Activated CD4-positive, alpha-beta T cell treated with anti-CD3 and anti-CD28 coated beads for 36 hours (primary cell): Measurements from ENCODE around the gene ELANE. TPM values are rescaled to one million over a fixed set of nuclear protein-coding genes. Genes with fewer than 3 reads are reported as not detected.
"Not testable (repeated sequence)": the region's sequence is repeated elsewhere in the genome, so short reads cannot be mapped to it uniquely, and the experiment has no call there.

Experiments used
- ATAC-seq: fragments of 200-7000 bp; cut with Tn5 transposase; one replicate; pipeline ENCODE4 v1.10.0; 2021; ENCODE audit warnings: mild to moderate bottlenecking, moderate library complexity
- CTCF ChIA-PET: fragments of 350-600 bp; sonication (Branson Sonifier 250); formaldehyde crosslinking; loops from one replicate; lab custom pipeline; 2021; ENCODE audit warnings: antibody characterized with exemption; lab: Charles Lee
- POLR2A ChIA-PET: fragments of 350-600 bp; sonication (Branson Sonifier 250); formaldehyde crosslinking; loops from one replicate; lab custom pipeline; 2021; ENCODE audit warnings: antibody characterized with exemption, inconsistent platforms; lab: Charles Lee
- DNase-seq: peaks from one replicate; pipeline ENCODE4 v3.0.0-alpha.2; 2020
- H3K27ac Mint-ChIP-seq: one replicate; pipeline ENCODE4 v1.8.0; 2021; ENCODE audit warnings: mixed read lengths
- H3K27me3 Mint-ChIP-seq: one replicate; pipeline ENCODE4 v1.8.0; 2021; ENCODE audit warnings: mixed read lengths
- H3K36me3 Mint-ChIP-seq: one replicate; pipeline ENCODE4 v1.8.0; 2021; ENCODE audit warnings: low read depth, mixed read lengths
- H3K4me1 Mint-ChIP-seq: one replicate; pipeline ENCODE4 v1.8.0; 2021; ENCODE audit warnings: mixed read lengths
- H3K4me3 Mint-ChIP-seq: one replicate; pipeline ENCODE4 v1.8.0; 2021; ENCODE audit warnings: mild to moderate bottlenecking, moderate library complexity, mixed read lengths
- H3K9me3 Mint-ChIP-seq: one replicate; pipeline ENCODE4 v1.8.0; 2021; ENCODE audit warnings: low read depth, mixed read lengths
- intact Hi-C, 2 experiments: fragments of 100-400 bp; cut with DNase I in 1 of 2; cut with micrococcal nuclease in 1 of 2; formaldehyde crosslinking; loops; one replicate each; pipeline versions ENCODE4 v1.14.2 to v1.15.1; 2022 to 2024; cut with DNase I, micrococcal nuclease
- total RNA-seq, 2 experiments: library from RNA; stranded (reverse); gene quantifications; one replicate each; pipeline ENCODE4 v1.2.3, GENCODE V29; 2021

ELANE gene
- total RNA-seq, 2 experiments from 2014 or later = not detected

DNA sequence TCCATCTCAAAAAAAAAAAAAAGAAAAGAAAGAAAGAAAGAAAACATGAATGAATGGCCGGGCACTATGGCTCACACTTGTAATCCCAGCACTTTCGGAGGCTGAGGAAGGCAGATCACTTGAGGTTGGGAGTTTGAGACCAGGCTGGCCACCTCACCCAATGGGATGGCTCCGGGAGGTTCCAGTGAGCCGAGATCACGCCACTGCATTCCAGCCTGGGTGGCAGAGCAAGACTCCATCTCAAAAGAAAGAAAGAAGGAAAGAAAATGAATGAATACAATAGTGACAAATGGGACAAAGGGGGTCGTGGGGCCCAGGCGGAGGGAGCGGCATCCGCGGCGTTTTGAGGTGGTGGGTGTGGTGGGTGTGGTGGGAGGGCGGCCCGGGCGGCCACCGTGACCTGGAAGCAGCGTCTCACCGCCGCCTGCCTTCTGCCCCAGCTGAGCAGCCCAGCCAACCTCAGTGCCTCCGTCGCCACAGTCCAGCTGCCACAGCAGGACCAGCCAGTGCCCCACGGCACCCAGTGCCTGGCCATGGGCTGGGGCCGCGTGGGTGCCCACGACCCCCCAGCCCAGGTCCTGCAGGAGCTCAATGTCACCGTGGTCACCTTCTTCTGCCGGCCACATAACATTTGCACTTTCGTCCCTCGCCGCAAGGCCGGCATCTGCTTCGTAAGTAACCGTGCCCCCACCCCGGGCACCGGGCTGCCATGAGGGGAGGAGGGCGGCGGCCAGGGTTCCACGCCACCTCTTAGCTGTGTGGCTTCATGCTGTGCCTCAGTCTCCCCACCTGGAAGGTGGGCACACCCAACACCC lies 6.2 kb upstream of the ELANE start:
- peaks cover 37% of the 10 kb centered on the region for H3K27me3 Mint-ChIP-seq

DNA sequence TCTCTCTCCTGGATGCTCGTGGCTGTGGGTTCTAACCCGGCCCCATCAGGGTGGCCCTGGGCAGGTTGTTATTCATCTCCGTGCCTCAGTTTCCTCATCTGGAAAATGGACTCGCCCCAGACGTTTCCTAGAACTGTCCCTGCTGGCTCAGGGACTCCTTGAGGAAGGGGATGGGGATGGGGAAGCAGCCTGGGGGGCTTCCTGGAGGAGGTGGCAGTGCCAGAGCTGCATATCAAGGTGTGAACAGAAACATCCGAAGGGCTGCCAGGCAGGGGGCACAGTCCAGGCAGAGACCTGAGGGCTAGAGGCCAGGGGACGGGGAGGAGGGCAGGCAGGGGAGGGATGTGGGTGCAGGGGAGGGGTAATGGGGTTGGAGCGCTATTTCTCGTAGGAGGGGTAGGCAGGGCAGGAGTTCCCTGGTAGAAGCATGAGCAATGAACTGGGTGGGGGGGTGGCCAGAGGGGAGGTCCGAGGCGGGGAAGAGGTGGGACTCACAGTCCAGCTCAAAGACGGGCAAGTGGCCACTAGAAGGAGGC lies 3.6 kb upstream of the ELANE start:
- ATAC-seq = no peak
- no peaks in the 10 kb centered on the region for H3K36me3 Mint-ChIP-seq
- H3K4me3 Mint-ChIP-seq = no peak overlapping the region
- peaks cover 3% of the 10 kb centered on the region for H3K4me1 Mint-ChIP-seq
- no peak overlapping the region for H3K27ac Mint-ChIP-seq
- peaks cover 31% of the 10 kb centered on the region for H3K27me3 Mint-ChIP-seq
- POLR2A ChIA-PET = no interaction called here
- no peaks in the 10 kb centered on the region for H3K9me3 Mint-ChIP-seq
- DNase-seq = no peak
- CTCF ChIA-PET = interaction anchor here (0.9 kb wide), 1 partner anchor 15 kb away, joined by 4 read pairs; no protein-coding TSS in a partner anchor
- intact Hi-C loops = no loop called here

More for the DNA sequence above, 6.2 kb upstream of the ELANE start:
- H3K4me1 Mint-ChIP-seq = peaks cover 3% of the 10 kb centered on the region
- H3K4me3 Mint-ChIP-seq = no peak overlapping the region
- DNase-seq (no peak), ATAC-seq (no peak)
- intact Hi-C loops = no loop called here
- no peaks in the 10 kb centered on the region for H3K36me3 Mint-ChIP-seq
- no peaks in the 10 kb centered on the region for H3K9me3 Mint-ChIP-seq
- ChIA-PET POLR2A (interaction anchor here (0.7 kb wide), 1 partner anchor 621 kb away, joined by 3 read pairs; no protein-coding TSS in a partner anchor), CTCF (no interaction called here)
- no peak overlapping the region for H3K27ac Mint-ChIP-seq

DNA sequence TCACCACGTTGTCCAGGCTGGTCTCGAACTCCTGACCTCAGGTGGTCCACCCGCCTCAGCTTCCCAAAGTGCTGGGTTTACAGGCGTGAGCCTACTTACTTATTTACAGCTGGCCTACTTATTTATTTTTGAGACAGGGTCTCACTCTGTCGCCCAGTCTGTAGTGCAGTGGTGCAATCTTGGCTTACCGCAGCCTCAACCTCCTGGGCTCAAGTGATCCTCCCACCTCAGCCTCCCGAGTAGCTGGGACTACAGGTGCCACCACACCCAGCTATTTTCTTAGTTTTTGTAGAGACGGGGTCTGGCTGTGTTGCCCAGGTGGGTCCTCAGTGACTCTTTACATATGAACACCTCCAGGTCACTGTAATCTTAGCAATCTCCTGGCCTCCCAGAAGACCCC lies 2.9 kb upstream of the ELANE start:
- H3K4me1 Mint-ChIP-seq, ATAC-seq, H3K36me3 Mint-ChIP-seq, H3K9me3 Mint-ChIP-seq, POLR2A ChIA-PET, H3K4me3 Mint-ChIP-seq, H3K27ac Mint-ChIP-seq, DNase-seq, intact Hi-C loops: not testable (repeated sequence)
- H3K27me3 Mint-ChIP-seq = peaks cover 31% of the 10 kb centered on the region
- CTCF ChIA-PET = interaction anchor here (0.9 kb wide), 1 partner anchor 14 kb away, joined by 4 read pairs; no protein-coding TSS in a partner anchor

DNA sequence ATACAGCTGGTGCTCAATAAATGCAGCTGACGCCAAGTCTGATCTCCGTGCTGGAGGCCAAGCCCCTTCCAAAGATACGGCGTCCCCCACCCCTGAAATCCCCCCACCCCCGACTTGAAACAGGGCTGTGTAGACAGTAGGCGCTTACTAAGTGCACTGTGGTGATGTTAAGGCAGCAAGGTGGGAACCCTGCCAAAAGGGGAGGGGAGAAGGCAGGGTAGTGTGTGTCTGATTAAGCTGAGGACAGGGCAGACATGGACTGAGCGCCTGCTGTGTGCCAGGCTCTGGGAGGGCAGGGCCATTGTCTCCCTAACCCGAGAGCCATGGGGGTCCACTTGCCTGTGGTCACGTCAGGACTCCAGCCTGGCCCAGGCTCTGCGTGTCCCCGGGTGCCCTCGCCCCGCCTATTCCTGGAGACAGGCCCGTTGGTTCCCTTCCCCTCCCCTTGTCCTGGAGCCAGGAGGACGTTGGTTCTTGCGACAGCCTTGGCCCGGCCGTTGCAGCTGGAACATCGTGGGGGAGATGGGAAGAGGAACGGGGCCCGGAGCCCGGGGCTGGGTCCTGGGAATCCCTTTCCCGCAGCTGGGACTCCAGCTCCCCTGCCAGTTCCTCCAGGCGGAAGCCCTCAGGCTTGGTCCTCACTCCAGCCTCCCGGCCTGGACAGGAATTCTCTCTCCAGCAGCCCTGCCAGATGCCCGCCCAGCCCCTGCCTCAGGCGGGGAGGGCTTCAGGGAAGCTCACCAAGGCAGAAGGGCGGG lies 1.7 kb upstream of the ELANE start:
- CTCF ChIA-PET = no interaction called here
- POLR2A ChIA-PET = no interaction called here
- intact Hi-C loops = loop anchor here in 1 of 2 experiments (10.0 kb wide), 1 partner anchor 76 kb away; no protein-coding TSS in a partner anchor
- ATAC-seq (no peak), DNase-seq (peak; percentile 53)
- Mint-ChIP-seq H3K4me3 (no peak overlapping the region), H3K27ac (no peak overlapping the region), H3K4me1 (no peaks in the 10 kb centered on the region), H3K36me3 (no peaks in the 10 kb centered on the region), H3K9me3 (no peaks in the 10 kb centered on the region), H3K27me3 (peaks cover 24% of the 10 kb centered on the region)

DNA sequence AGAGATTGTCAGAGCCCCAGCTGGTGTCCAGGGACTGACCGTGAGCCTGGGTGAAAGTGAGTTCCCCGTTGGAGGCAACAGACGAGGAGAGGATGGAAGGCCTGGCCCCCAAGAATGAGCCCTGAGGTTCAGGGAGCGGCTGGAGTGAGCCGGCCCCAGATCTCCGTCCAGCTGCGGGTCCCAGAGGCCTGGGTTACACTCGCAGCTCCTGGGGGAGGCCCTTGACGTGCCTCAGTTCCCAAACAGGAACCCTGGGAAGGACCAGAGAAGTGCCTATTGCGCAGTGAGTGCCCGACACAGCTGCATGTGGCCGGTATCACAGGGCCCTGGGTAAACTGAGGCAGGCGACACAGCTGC lies 1.1 kb upstream of the ELANE start:
- POLR2A ChIA-PET = no interaction called here
- no peaks in the 10 kb centered on the region for H3K4me1 Mint-ChIP-seq
- CTCF ChIA-PET = no interaction called here

DNA sequence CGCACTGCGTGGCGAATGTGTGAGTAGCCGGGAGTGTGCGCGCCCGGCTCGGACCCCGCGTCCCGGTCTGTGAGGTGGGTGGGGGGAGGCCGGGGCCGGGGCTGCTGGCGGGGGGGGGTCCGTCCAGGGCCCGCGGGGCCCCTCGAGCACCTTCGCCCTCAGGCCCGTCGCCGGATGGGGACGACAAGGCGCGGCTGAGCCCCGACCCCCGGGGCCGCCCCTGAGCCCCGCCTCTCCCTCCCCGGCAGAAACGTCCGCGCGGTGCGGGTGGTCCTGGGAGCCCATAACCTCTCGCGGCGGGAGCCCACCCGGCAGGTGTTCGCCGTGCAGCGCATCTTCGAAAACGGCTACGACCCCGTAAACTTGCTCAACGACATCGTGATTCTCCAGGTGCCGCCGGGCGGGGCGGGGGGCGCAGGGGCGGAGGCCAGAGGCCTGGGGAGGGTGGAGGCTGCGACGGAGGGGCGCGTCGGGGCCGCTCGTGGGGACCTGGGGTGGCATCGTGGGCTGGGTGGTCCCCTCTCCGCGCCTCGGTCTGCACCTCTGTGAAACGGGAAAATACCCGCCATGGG lies 997 bp downstream of the ELANE start:
- no peaks in the 10 kb centered on the region for H3K4me1 Mint-ChIP-seq
- no peaks in the 10 kb centered on the region for H3K9me3 Mint-ChIP-seq
- no peaks in the 10 kb centered on the region for H3K36me3 Mint-ChIP-seq
- ChIA-PET CTCF (no interaction called here), POLR2A (no interaction called here)
- H3K27me3 Mint-ChIP-seq = peaks cover 16% of the 10 kb centered on the region
- H3K27ac Mint-ChIP-seq = no peak overlapping the region
- intact Hi-C loops = loop anchor here in 1 of 2 experiments (10.0 kb wide), 1 partner anchor 78 kb away; no protein-coding TSS in a partner anchor
- ATAC-seq (no peak), DNase-seq (no peak)
- no peak overlapping the region for H3K4me3 Mint-ChIP-seq

More for the DNA sequence above, 1.1 kb upstream of the ELANE start:
- no peak for ATAC-seq
- H3K9me3 Mint-ChIP-seq = no peaks in the 10 kb centered on the region
- DNase-seq = no peak
- no peaks in the 10 kb centered on the region for H3K36me3 Mint-ChIP-seq
- intact Hi-C loops = loop anchor here in 1 of 2 experiments (10.0 kb wide), 1 partner anchor 76 kb away; no protein-coding TSS in a partner anchor
- H3K27me3 Mint-ChIP-seq = peaks cover 20% of the 10 kb centered on the region
- H3K27ac Mint-ChIP-seq = no peak overlapping the region
- H3K4me3 Mint-ChIP-seq = no peak overlapping the region

DNA sequence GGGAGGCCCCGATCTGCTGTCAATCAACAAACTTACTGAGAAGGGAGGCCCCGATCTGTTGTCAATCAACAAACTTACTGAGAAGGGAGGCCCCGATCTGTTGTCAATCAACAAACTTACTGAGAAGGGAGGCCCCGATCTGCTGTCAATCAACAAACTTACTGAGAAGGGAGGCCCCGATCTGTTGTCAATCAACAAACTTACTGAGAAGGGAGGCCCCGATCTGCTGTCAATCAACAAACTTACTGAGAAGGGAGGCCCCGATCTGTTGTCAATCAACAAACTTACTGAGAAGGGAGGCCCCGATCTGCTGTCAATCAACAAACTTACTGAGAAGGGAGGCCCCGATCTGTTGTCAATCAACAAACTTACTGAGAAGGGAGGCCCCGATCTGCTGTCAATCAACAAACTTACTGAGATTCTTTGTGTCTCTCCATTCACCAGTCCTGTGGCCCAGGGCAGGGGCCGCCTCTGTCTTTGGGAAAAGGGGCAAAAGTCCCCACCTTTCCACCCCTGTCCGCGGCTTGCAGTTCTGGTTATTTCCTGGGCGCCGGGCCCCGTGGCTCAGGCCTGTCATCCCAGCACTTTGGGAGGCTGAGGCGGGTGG lies 1.6 kb downstream of the ELANE start:
- POLR2A ChIA-PET, H3K27ac Mint-ChIP-seq, DNase-seq, ATAC-seq, H3K36me3 Mint-ChIP-seq, H3K4me3 Mint-ChIP-seq, H3K9me3 Mint-ChIP-seq, H3K4me1 Mint-ChIP-seq: not testable (repeated sequence)
- H3K27me3 Mint-ChIP-seq = peaks cover 13% of the 10 kb centered on the region
- intact Hi-C loops = loop anchor here in 1 of 2 experiments (10.0 kb wide), 1 partner anchor 79 kb away; no protein-coding TSS in a partner anchor
- CTCF ChIA-PET = interaction anchor here (0.7 kb wide), 1 partner anchor 30 kb away, joined by 3 read pairs; no protein-coding TSS in a partner anchor

DNA sequence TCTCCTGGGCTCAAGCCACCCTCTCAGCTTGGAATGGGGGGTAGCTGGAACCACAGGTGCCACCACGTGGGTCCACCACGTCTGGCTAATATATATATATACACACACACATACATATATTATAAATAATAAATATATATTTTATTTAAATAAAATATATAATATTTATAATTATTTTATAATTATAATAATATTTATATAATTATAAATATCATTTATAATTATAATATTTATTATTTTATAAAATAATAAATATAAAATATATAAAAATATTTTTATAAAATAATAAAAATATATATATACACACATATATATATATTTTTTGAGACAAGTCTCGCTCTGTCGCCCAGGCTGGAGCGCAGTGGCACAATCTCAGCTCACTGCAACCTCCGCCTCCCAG lies 2.4 kb downstream of the ELANE start:
- Mint-ChIP-seq H3K27ac (no peak overlapping the region), H3K9me3 (no peaks in the 10 kb centered on the region), H3K4me1 (no peaks in the 10 kb centered on the region), H3K36me3 (no peaks in the 10 kb centered on the region), H3K27me3 (peaks cover 11% of the 10 kb centered on the region), H3K4me3 (no peak overlapping the region)
- POLR2A ChIA-PET = no interaction called here
- CTCF ChIA-PET = interaction anchor here (0.7 kb wide), 1 partner anchor 31 kb away, joined by 3 read pairs; no protein-coding TSS in a partner anchor
- ATAC-seq (no peak), DNase-seq (no peak)
- intact Hi-C loops = loop anchor here in 1 of 2 experiments (10.0 kb wide), 1 partner anchor 80 kb away; no protein-coding TSS in a partner anchor

DNA sequence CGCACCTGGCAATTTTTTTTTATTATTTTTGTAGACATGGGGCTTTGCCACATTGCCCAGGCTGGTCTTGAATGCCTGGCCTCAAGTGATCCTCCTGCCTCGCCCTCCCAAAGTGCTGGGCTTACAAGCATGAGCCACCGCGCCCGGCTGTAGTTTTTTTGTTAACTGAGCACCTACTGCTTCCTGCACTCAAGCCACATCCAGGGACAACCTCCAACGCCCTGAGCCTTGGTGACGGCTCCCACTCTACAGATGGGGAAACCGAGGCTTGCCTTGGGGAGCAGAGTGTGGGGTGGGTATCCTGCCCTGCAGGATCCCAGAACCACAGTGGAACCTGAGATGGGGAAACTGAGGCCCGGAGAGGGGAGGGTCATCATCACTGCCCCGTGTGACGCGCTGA lies 3.0 kb downstream of the ELANE start:
- no peaks in the 10 kb centered on the region for H3K36me3 Mint-ChIP-seq
- DNase-seq (no peak), ATAC-seq (no peak)
- ChIA-PET CTCF (interaction anchor here (1.0 kb wide), 1 partner anchor 92 kb away, joined by 3 read pairs; no protein-coding TSS in a partner anchor), POLR2A (no interaction called here)
- H3K27me3 Mint-ChIP-seq = peaks cover 11% of the 10 kb centered on the region
- H3K27ac Mint-ChIP-seq = no peak overlapping the region
- no peaks in the 10 kb centered on the region for H3K9me3 Mint-ChIP-seq
- no peak overlapping the region for H3K4me3 Mint-ChIP-seq
- no peaks in the 10 kb centered on the region for H3K4me1 Mint-ChIP-seq
- intact Hi-C loops = loop anchor here in 1 of 2 experiments (10.0 kb wide), 1 partner anchor 80 kb away; no protein-coding TSS in a partner anchor

DNA sequence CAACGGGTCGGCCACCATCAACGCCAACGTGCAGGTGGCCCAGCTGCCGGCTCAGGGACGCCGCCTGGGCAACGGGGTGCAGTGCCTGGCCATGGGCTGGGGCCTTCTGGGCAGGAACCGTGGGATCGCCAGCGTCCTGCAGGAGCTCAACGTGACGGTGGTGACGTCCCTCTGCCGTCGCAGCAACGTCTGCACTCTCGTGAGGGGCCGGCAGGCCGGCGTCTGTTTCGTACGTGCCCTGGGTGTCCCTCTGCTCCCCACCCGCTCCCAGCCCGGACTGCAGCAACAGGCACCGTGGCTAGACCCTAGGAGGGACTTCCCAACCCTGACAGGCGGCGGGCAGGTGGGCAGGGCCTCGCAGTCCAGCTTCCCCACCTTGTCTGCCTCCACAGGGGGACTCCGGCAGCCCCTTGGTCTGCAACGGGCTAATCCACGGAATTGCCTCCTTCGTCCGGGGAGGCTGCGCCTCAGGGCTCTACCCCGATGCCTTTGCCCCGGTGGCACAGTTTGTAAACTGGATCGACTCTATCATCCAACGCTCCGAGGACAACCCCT lies 3.5 kb downstream of the ELANE start:
- Mint-ChIP-seq H3K4me1 (no peaks in the 10 kb centered on the region), H3K4me3 (no peak overlapping the region), H3K9me3 (no peaks in the 10 kb centered on the region), H3K27ac (no peak overlapping the region), H3K36me3 (no peaks in the 10 kb centered on the region), H3K27me3 (peaks cover 10% of the 10 kb centered on the region)
- no peak for ATAC-seq
- intact Hi-C loops = loop anchor here in 1 of 2 experiments (10.0 kb wide), 1 partner anchor 81 kb away; no protein-coding TSS in a partner anchor
- ChIA-PET POLR2A (no interaction called here), CTCF (interaction anchor here (1.0 kb wide), 1 partner anchor 92 kb away, joined by 3 read pairs; no protein-coding TSS in a partner anchor)
- DNase-seq = no peak
